ENCODE results near the gene ANKRD24. TPM values are rescaled to one million over a fixed set of nuclear protein-coding genes. Genes with fewer than 3 reads are reported as not detected.
"Not testable (repeated sequence)": the region's sequence is repeated elsewhere in the genome, so short reads cannot be mapped to it uniquely, and the experiment has no call there.

ANKRD24 gene
- total RNA-seq, 1 experiment from 2014 or later: 0.45 TPM

DNA sequence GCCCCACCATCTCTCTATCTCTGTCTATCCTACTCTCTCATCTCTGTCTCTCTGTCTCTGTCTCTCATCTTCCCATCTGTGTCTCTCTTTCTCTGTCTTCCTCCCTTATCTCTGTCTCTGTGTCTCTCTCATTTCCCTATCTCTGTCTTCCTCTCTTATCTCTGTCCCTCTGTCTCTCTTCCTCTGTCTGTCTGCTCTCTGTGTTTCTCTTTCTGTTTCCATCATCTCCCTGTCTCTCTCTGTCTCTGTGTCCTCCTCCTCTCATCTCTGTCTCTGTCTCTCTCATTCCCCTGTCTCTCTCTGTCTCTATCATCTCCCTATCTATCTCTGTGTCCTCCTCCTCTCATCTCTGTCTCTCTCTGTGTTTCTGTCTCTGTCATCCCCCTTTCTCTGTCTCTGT, 45.3 kb downstream of the ANKRD24 start:
- no peak for DNase-seq
- Histone ChIP-seq H3K27ac (no peak overlapping the region), H3K9me3 (replicated peaks) (no peaks in the 10 kb centered on the region), H3K4me1 (peaks cover 9% of the 10 kb centered on the region; the same call in 1 of the 2 replicates), H3K27me3 (no peaks in the 10 kb centered on the region), H3K36me3 (no peaks in the 10 kb centered on the region), H3K4me3 (no peak overlapping the region)

DNA sequence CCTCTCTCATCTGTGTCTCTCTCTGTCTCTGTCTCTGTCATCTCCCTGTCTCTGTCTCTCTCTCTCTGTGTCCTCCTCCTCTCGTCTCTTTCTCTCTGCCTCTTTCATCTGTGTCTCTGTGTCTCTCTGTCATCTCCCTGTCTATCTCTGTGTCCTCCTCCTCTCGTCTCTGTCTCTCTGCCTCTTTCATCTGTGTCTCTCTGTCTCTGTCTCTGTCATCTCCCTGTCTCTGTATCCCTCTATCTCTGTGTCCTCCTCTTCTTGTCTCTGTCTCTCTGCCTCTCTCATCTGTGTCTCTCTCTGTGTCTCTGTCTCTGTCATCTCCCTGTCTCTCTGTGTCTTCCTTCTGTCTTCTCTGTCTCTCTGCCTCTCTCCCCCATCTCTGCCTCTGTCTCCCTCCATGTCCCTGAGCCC, 46.3 kb downstream of the ANKRD24 start:
- peaks cover 9% of the 10 kb centered on the region; the same call in 1 of the 2 replicates for H3K4me1 ChIP-seq
- H3K9me3 ChIP-seq (replicated peaks): no peaks in the 10 kb centered on the region
- no peak overlapping the region for H3K4me3 ChIP-seq
- no peaks in the 10 kb centered on the region for H3K27me3 ChIP-seq
- no peaks in the 10 kb centered on the region for H3K36me3 ChIP-seq
- DNase-seq: no peak
- no peak overlapping the region for H3K27ac ChIP-seq

DNA sequence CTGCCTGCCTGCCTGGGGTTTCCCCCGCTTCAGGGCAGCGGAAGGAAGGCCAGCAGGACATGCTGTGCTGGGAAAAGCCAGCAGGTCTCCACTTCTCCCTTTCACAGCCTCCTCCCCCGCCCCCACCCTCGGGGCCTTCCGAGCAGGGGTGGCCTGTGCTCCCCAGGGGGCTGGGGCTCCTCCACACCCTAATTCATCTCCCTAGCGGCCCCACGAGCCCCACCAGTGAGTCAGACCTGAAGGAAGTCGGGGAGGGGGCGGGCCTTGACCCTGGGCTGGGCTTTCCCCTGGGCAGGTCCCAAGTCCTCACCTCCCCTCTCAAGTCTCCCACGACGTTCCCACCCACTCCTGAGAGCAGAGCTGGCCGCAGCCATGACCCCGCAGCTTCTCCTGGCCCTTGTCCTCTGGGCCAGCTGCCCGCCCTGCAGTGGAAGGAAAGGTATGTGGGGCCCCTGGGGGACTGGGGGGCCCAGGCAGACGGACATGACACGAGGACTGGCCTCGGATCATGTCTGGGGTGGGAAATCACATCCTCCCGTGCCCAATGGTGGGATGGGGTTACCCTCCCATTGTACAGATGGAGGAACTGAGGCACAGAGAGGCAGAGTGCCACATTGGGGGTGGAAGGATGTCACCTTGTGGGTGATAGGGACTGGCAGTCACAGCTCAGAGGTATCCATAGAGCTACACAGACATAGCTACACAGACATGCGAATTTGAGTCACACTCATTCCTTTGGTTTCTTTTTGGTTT, 46.9 kb downstream of the ANKRD24 start, which contains the start of gene EBI3:
Gene EBI3 (plus strand): TSS at position 345 of the 753 bp plus-strand sequence. CDS start 28 bp downstream, at position 373.
- H3K9me3 ChIP-seq (replicated peaks): no peaks in the 10 kb centered on the region
- no peak within 1 kb of the TSS for H3K27ac ChIP-seq
- H3K4me3 ChIP-seq: no peak within 1 kb of the TSS
- no peaks in the 10 kb centered on the region for H3K36me3 ChIP-seq
- H3K27me3 ChIP-seq: no peaks in the 10 kb centered on the region
- peaks cover 9% of the 10 kb centered on the region; the same call in 1 of the 2 replicates for H3K4me1 ChIP-seq
- DNase-seq: peak; percentile 37 to 56

DNA sequence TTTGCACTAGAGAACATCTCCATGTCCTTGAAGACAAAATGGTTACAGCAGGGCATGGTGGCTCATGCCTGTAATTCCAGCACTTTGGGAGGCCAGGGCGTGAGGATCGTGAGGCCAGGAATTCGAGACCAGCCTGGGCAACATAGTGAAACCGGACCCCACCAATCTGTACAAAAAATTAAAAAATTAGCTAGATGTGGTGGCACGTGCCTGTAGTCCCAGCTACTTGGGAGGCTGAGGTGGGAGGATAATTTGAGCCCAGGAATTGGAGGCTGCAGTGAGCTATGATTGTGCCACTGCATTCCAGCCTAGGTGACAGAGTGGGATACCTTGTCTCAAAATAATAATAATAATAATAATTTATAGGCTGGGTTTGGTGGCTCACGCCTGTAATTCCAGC, 47.7 kb downstream of the ANKRD24 start:
- not testable (repeated sequence) for H3K27ac ChIP-seq; H3K9me3 ChIP-seq (replicated peaks); H3K4me3 ChIP-seq; H3K36me3 ChIP-seq; H3K4me1 ChIP-seq; DNase-seq; H3K27me3 ChIP-seq

DNA sequence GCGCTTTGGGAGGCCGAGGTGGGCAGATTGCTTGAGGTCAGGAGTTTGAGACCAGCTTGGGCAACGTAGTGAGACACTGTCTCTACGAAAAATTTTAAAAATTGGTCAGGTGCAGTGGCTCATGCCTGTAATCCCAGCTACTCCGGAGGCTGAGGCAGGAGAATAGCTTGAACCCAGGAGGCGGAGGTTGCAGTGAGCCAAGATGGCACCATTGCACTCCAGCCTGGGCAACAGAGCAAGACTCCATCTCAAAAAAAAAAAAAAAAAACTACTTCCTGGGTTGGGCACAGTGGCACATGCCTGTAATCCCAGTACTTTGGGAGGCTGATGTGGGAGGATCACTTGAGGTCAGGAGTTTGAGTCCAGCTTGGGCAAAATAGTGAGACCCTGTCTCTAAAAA, 49.0 kb downstream of the ANKRD24 start:
- H3K4me3 ChIP-seq; H3K27ac ChIP-seq; H3K27me3 ChIP-seq; DNase-seq; H3K4me1 ChIP-seq; H3K9me3 ChIP-seq (replicated peaks); H3K36me3 ChIP-seq: not testable (repeated sequence)

DNA sequence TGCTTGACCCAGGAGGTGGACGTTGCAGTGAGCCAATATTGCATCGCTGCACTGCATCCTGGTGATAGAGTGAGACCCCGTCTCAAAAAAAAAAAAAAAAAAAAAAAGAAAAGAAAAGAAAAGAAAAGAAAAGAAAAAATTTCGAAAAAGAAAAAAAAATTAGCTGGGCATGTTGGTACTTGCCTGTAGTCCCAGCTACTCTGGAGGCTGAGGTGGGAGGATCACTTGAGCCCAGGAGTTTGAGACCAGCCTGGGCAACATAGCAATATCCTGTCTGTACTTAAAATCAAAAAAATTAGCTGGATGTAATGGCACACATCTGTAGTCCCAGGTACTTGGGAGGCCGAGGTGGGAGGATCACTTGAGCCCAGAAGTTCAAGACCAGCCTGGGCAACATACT, 49.6 kb downstream of the ANKRD24 start:
- not testable (repeated sequence) for H3K9me3 ChIP-seq (replicated peaks); DNase-seq; H3K27ac ChIP-seq

DNA sequence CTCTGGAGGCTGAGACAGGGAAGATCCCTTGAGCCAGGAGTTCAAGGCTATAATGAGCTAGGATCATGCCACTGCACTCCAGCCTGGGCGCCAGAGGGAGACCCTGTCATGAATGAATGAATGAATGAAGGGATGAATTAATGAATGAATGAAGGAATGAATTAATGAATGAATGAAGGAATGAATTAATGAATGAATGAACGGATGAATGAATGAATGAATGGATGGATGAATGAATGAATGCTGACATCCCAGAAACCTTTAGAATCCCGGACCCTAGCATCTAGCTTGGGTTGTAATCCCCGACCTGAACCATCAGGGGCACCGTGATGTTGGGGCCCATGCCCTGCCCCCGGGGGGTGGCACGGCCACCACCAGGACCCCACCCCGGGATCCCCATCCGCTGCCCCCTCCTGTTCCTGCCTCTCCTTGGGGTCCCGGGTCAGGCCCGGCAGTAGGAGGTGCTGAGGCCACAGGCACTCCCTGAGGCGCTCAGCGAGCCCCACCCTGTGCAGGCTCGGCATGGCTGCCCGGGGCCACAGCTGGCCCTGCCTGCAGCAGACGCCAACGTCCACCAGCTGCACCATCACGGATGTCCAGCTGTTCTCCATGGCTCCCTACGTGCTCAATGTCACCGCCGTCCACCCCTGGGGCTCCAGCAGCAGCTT, 50.3 kb downstream of the ANKRD24 start:
- Histone ChIP-seq H3K27me3 (no peaks in the 10 kb centered on the region; the same call in 1 of the 2 replicates), H3K9me3 (replicated peaks) (no peaks in the 10 kb centered on the region), H3K36me3 (no peaks in the 10 kb centered on the region), H3K4me3 (no peak overlapping the region), H3K27ac (no peak overlapping the region), H3K4me1 (peaks cover 9% of the 10 kb centered on the region; the same call in 1 of the 2 replicates)
- DNase-seq: peak; percentile 74 to 75

More for the DNA sequence above, 49.6 kb downstream of the ANKRD24 start:
- not testable (repeated sequence) for H3K27me3 ChIP-seq, H3K4me1 ChIP-seq, H3K36me3 ChIP-seq, H3K4me3 ChIP-seq

DNA sequence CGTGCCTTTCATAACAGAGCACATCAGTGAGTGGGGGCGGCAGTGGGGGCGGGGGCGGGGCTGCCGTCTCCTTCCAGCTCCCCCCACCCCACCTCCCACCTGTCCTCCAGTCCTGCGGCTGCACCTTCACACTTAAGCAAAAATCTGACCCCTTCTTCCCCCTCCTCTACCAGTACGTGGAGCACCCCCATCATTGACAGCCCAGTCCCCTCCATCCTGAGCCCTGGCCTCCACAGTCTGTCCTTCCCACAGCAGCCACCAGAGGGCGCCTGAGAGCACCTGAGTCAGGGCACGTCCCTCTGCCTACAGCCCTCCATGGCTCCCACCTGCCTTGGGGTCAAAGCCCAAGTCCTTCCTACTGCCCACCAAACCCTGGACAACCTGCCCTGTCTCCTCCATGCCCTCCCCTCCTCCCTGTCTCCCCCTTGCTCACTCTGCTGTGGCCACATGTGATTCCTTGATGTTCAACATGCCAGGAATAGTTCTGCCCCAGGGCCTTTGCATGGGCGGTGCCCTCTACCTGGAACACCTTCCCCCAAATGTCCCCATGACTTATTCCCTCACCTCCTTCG, 50.9 kb downstream of the ANKRD24 start:
- Histone ChIP-seq H3K36me3 (no peaks in the 10 kb centered on the region), H3K9me3 (replicated peaks) (no peaks in the 10 kb centered on the region), H3K27me3 (no peaks in the 10 kb centered on the region; the same call in 1 of the 2 replicates), H3K4me3 (no peak overlapping the region), H3K27ac (no peak overlapping the region), H3K4me1 (peaks cover 9% of the 10 kb centered on the region; the same call in 1 of the 2 replicates)
- peak; percentile 73 to 82 for DNase-seq

DNA sequence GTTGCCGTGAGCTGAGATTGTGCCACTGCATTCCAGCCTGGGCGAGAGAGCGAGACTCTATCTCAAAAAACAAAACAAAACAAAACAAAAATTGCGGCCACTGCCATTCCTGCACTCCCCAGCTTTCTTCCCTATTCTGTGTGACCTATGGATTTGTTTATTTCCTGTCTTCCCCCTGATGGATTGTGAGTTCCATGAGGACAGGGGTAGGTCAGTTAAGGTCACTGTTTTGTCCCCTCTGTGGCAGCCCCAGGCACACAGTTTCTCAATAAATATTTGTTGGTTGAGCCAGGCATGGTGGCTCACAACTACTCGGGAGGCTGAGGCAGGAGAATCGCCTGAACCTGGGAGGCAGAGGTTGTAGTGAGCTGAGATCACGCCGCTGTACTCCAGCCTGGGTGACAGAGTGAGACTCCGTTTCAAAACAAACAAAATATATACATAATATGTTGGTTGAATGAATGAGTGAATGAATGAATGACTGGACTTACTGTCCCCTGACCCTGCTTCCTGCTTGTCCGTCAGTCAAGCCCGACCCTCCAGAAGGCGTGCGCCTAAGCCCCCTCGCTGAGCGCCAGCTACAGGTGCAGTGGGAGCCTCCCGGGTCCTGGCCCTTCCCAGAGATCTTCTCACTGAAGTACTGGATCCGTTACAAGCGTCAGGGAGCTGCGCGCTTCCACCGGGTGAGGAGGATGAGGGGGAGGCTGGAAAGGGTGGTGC, 51.8 kb downstream of the ANKRD24 start:
- H3K9me3 ChIP-seq (replicated peaks): no peaks in the 10 kb centered on the region
- peaks cover 3% of the 10 kb centered on the region; the same call in 1 of the 2 replicates for H3K4me1 ChIP-seq
- H3K4me3 ChIP-seq: no peak overlapping the region
- H3K27me3 ChIP-seq: no peaks in the 10 kb centered on the region; the same call in 1 of the 2 replicates
- H3K27ac ChIP-seq: no peak overlapping the region
- H3K36me3 ChIP-seq: no peaks in the 10 kb centered on the region
- peak in 1 of 2 experiments; percentile 21 for DNase-seq

DNA sequence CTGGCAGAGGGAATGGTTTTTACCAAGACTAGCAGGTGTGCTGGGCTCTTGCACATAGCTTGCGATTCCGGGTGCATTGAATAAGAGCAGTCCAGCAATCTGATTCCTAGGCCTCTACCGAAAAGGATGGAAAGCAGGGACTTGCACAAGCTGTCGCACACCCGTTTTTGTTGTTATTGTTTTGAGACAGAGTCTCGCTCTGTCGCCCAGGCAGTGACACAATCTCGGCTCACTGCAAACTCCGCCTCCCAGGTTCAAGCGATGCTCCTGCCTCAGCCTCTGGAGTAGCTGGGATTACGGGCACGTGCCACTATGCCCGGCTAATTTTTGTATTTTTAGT, 52.3 kb downstream of the ANKRD24 start:
- no peaks in the 10 kb centered on the region for H3K36me3 ChIP-seq
- no peaks in the 10 kb centered on the region for H3K4me1 ChIP-seq
- no peaks in the 10 kb centered on the region for H3K9me3 ChIP-seq (replicated peaks)
- H3K4me3 ChIP-seq: no peak overlapping the region
- no peak for DNase-seq
- H3K27ac ChIP-seq: no peak overlapping the region
- no peaks in the 10 kb centered on the region; the same call in 1 of the 2 replicates for H3K27me3 ChIP-seq

DNA sequence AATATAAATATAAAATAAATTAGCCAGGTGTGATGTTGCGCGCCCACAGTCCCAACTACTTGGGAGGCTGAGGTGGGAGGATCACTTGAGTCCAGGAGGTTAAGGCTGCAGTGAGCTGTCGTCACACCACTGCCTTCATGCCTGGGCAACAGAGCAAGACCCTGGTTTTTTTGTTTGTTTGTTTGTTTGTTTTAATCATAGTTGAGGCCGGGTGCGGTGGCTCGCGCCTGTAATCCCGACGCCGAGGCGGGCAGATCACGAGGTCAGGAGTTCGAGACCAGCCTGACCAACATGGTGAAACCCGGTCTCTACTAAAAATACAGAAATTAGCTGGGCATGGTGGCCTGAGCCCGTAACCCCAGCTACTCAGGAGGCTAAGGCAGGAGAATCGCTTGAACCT, 55.0 kb downstream of the ANKRD24 start:
- not testable (repeated sequence) for H3K9me3 ChIP-seq (replicated peaks); H3K36me3 ChIP-seq; H3K4me3 ChIP-seq; H3K4me1 ChIP-seq; H3K27me3 ChIP-seq; DNase-seq; H3K27ac ChIP-seq

DNA sequence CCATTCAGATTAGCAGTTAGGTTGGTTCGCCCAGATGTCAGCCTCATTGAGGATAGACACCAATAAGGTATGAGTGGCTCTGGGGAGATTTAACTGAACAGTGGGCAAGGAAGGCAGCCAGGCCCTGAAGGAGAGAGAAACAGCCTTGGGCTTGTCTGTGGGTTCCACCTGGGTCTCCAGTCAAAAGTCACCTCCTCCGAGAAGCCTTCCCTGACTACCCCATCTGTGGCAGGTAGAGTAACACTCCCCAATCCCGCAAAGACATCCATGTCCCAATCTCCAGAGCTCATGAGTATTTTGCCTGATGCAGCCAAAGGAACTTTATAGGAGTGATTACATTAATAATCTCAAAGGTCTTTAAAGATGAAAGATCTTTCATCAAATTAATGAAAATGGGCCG, 56.3 kb downstream of the ANKRD24 start:
- Histone ChIP-seq H3K4me3 (no peak overlapping the region), H3K4me1 (no peaks in the 10 kb centered on the region), H3K36me3 (no peaks in the 10 kb centered on the region), H3K27me3 (no peaks in the 10 kb centered on the region; the same call in 1 of the 2 replicates), H3K27ac (no peak overlapping the region), H3K9me3 (replicated peaks) (no peaks in the 10 kb centered on the region; the same call in 1 of the 2 replicates)
- no peak for DNase-seq

DNA sequence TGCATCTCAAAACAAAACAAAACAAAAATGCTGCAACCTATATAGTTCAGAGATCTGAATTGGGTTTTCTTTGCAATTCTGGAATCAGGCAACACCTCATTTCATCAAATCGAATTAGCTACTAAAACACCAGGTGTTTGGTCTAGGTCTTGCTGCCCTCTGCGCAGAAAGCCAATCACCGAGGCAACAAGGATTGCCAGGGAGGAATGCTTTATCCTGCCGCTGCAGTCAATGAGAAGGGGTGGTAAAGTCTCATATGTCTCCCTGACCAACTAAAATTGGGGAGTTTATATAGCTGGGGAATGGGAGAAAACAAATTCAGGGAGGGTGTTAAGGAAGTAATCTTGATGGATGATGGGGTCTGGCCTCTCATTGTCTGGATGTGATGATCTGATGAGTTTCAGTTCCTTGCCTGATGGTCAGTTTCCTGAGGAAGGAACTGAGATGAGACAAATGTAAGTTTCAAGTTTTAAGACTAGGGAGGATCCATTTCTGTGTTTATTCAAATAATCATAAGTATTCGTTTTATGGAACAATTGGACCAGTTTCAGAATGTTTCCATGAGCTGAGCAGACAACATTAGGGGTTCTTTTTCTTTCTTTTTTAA, 59.4 kb downstream of the ANKRD24 start:
- Histone ChIP-seq H3K36me3 (no peaks in the 10 kb centered on the region), H3K27ac (no peak overlapping the region), H3K4me3 (no peak overlapping the region), H3K4me1 (0 out of 2 replicates have a peak, but pooled peaks cover 3% of the 10 kb centered on the region), H3K27me3 (no peaks in the 10 kb centered on the region), H3K9me3 (replicated peaks) (no peaks in the 10 kb centered on the region; the same call in 1 of the 2 replicates)
- DNase-seq: no peak

DNA sequence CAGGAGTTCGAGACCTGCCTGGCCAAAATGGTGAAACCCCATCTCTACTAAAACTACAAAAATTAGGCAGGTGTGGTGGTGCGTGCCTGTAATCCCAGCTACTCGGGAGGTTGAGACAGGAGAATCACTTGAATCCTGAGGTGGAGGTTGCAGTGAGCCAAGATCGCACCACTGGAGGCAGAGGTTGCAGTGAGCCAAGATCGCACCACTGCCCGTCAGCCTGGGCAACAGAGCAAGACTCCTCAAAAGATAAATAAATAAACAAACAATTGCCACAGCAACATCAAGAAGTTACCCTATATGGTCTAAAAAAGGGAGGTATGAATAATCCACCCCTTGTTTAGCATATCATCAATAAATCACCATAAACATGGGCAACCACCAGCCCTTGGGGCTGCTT, 63.4 kb downstream of the ANKRD24 start:
- not testable (repeated sequence) for H3K27ac ChIP-seq; H3K4me3 ChIP-seq; DNase-seq; H3K9me3 ChIP-seq (replicated peaks); H3K4me1 ChIP-seq; H3K27me3 ChIP-seq; H3K36me3 ChIP-seq
